Stomach (tissue), 9 donors: ENCODE results near the gene CD82. TPM values are rescaled to one million over a fixed set of nuclear protein-coding genes. Genes with fewer than 3 reads are reported as not detected.

Experiments
- DNase-seq, 2 donors: peaks; one replicate each; pipeline versions ENCODE4 v3.0.0 to v3.0.0-alpha.2; 2013 to 2019
- H3K27ac ChIP-seq, 5 donors: fragments of 200-600 bp in 4 of 5; sonication (generic) in 4 of 5; one replicate each; pipeline ENCODE4 v1.5.1; 2013 to 2019; ENCODE audit warnings: mild to moderate bottlenecking in 1 of 5, moderate library complexity in 1 of 5
- H3K27me3 ChIP-seq, 3 donors: fragments of 200-600 bp; sonication (generic); one replicate each; pipeline ENCODE4 v1.5.1; 2017 to 2019; ENCODE audit warnings: mixed run types in 1 of 3
- H3K36me3 ChIP-seq, 4 donors: fragments of 200-600 bp; sonication (generic); 1 replicate in 3 of 4; 2 replicates in 1 of 4; pipeline ENCODE4 v1.5.1; 2016 to 2019
- H3K4me1 ChIP-seq, 4 donors: fragments of 200-600 bp; sonication (generic); one replicate each; pipeline ENCODE4 v1.5.1; 2016 to 2019
- H3K4me3 ChIP-seq, 4 donors: fragments of 200-600 bp; sonication (generic) in 3 of 4; one replicate each; pipeline ENCODE4 v1.5.1; 2016 to 2019; ENCODE audit warnings: mild to moderate bottlenecking in 1 of 4
- H3K9me3 ChIP-seq, 4 donors: fragments of 200-600 bp; sonication (generic); one replicate each; pipeline ENCODE4 v1.5.1; 2016 to 2019
- CTCF ChIP-seq, 7 experiments: fragments of 450-650 bp in 4 of 7; fragments of 200-600 bp in 3 of 7; sonication (generic) in 3 of 7; IDR thresholded peaks; one replicate each; pipeline ENCODE4 v1.5.1; 2016 to 2019; ENCODE audit warnings: antibody characterized with exemption in 7 of 7, control low read depth in 2 of 7, mild to moderate bottlenecking in 1 of 7
- EP300 ChIP-seq: sonication (generic); formaldehyde crosslinking; IDR thresholded peaks from one replicate; pipeline ENCODE4 v1.6.1; 2017; ENCODE audit warnings: antibody characterized with exemption
- POLR2A ChIP-seq, 4 donors: fragments of 450-650 bp; IDR thresholded peaks; one replicate each; pipeline ENCODE4 v1.6.1; 2016; ENCODE audit warnings: antibody characterized with exemption in 4 of 4, control low read depth in 2 of 4, mild to moderate bottlenecking in 1 of 4, moderate library complexity in 1 of 4
- POLR2AphosphoS5 ChIP-seq, 3 donors: sonication (generic); formaldehyde crosslinking; IDR thresholded peaks; one replicate each; pipeline ENCODE4 v1.6.1; 2016; ENCODE audit warnings: antibody characterized with exemption in 3 of 3
- WGBS, 5 donors: extraction: QIAGEN DNeasy Blood & Tissue Kit in 3 of 5; methylation state at CpG; one replicate each; pipeline versions ENCODE4 v1.1.5 to v1.1.7; 2013 to 2018; 5-methylcytosine and 5-hydroxymethylcytosine counted together
- intact Hi-C: fragments of 100-400 bp; cut with DNase I; formaldehyde crosslinking; loops from one replicate; pipeline ENCODE4 v1.15.1; 2023; ENCODE audit warnings: low total_unique reads
- polyA plus RNA-seq, 3 donors: library from polyadenylated mRNA; stranded (reverse); fragments of 200-250 nt; gene quantifications; one replicate each; pipeline ENCODE4 v1.2.3, GENCODE V29; 2013
- total RNA-seq, 5 donors: library from RNA; depleted of rRNA; stranded (reverse); fragments of >200 nt; gene quantifications; one replicate each; pipeline versions ENCODE4 v1.1.0 to v1.2.3, GENCODE V29; 2014 to 2016
- donor health status: healthy with polysubstance abuse.
- donor health status: Bipolar disorder and iron deficiency.
- donor health status: healthy.

Gene CD82
- total and polyA plus RNA-seq, 8 donors: 0.58 to 54.4 (median 25.3) TPM

GRCh38 chr11:44533921-44534711, 31.3 kb upstream of the CD82 start:
- intact Hi-C loops: loop anchor here (10.0 kb wide), 1 partner anchor 409 kb away; no protein-coding TSS in a partner anchor
- H3K4me3 ChIP-seq: no peak overlapping the region
- TF ChIP-seq POLR2AphosphoS5 (IDR thresholded peaks at IDR 0.05) (no peak), POLR2A (IDR thresholded peaks at IDR 0.05) (no peak)
- no peak for DNase-seq
- 72 to 86% (median 75%) methylated on average over 5 of the region's 5 CpGs for WGBS, 5 donors
- H3K9me3 ChIP-seq: no peaks in the 10 kb centered on the region
- H3K36me3 ChIP-seq: no peaks in the 10 kb centered on the region
- no peak overlapping the region for H3K27ac ChIP-seq
- H3K4me1 ChIP-seq: peaks cover 0 to 14% (median 2%) of the 10 kb centered on the region in 4 donors
- peaks cover 0 to 11% (median 0%) of the 10 kb centered on the region in 3 donors for H3K27me3 ChIP-seq

- 54 to 68% (median 62%) methylated on average over 11 to 16 of the region's 16 CpGs for WGBS, 5 donors
- Histone ChIP-seq H3K4me1 (peaks cover 0 to 9% (median 2%) of the 10 kb centered on the region in 4 donors), H3K27ac (no peak overlapping the region), H3K36me3 (no peaks in the 10 kb centered on the region), H3K4me3 (no peak overlapping the region), H3K27me3 (peaks cover 0 to 11% (median 0%) of the 10 kb centered on the region in 3 donors), H3K9me3 (no peaks in the 10 kb centered on the region)
- intact Hi-C loops: loop anchor here (5.0 to 10.0 kb wide), 2 partner anchors 248 to 411 kb away; no protein-coding TSS in a partner anchor
- TF ChIP-seq CTCF (IDR thresholded peaks at IDR 0.05): no peak
- no peak for TF ChIP-seq EP300
- TF ChIP-seq POLR2A (IDR thresholded peaks at IDR 0.05): no peak
- no peak for TF ChIP-seq POLR2AphosphoS5 (IDR thresholded peaks at IDR 0.05)
- no peak for DNase-seq
Observed at GRCh38 chr11:44535191-44535980, 30.1 kb upstream of the CD82 start.

- Histone ChIP-seq H3K27ac (no peak overlapping the region), H3K4me1 (peaks cover 0 to 5% (median 2%) of the 10 kb centered on the region in 4 donors), H3K9me3 (no peaks in the 10 kb centered on the region), H3K36me3 (no peaks in the 10 kb centered on the region), H3K27me3 (peaks cover 0 to 11% (median 0%) of the 10 kb centered on the region in 3 donors), H3K4me3 (no peak overlapping the region)
- intact Hi-C loops: loop anchor here (5.0 to 10.0 kb wide), 2 partner anchors 250 to 412 kb away; no protein-coding TSS in a partner anchor
- no peak for DNase-seq
- TF ChIP-seq CTCF (IDR thresholded peaks at IDR 0.05): no peak
- no peak for TF ChIP-seq POLR2AphosphoS5 (IDR thresholded peaks at IDR 0.05)
- TF ChIP-seq EP300: no peak
- TF ChIP-seq POLR2A (IDR thresholded peaks at IDR 0.05): no peak
- whole genome bisulfite sequencing, 5 donors: 84 to 91% (median 89%) methylated on average over 16 to 20 of the region's 20 CpGs
Observed at GRCh38 chr11:44536788-44537516, 28.5 kb upstream of the CD82 start.

- Histone ChIP-seq H3K36me3 (no peaks in the 10 kb centered on the region), H3K9me3 (no peaks in the 10 kb centered on the region), H3K27ac (no peak overlapping the region), H3K27me3 (peaks cover 0 to 11% (median 0%) of the 10 kb centered on the region in 3 donors), H3K4me3 (no peak overlapping the region), H3K4me1 (peaks cover 0 to 5% (median 2%) of the 10 kb centered on the region in 4 donors)
- TF ChIP-seq CTCF (IDR thresholded peaks at IDR 0.05) (no peak), EP300 (no peak), POLR2A (IDR thresholded peaks at IDR 0.05) (no peak), POLR2AphosphoS5 (IDR thresholded peaks at IDR 0.05) (no peak)
- intact Hi-C loops: loop anchor here (5.0 to 10.0 kb wide), 2 partner anchors 250 to 413 kb away; no protein-coding TSS in a partner anchor
- no peak for DNase-seq
- 82 to 96% (median 84%) methylated on average over 8 to 9 of the region's 9 CpGs for WGBS, 5 donors
Observed at GRCh38 chr11:44537679-44538078, 27.8 kb upstream of the CD82 start.
